ENCODE data around the gene LRRC3C.
"Not testable (repeated sequence)": the region's sequence is repeated elsewhere in the genome, so short reads cannot be mapped to it uniquely, and the experiment has no call there.

The LRRC3C gene, protein sequence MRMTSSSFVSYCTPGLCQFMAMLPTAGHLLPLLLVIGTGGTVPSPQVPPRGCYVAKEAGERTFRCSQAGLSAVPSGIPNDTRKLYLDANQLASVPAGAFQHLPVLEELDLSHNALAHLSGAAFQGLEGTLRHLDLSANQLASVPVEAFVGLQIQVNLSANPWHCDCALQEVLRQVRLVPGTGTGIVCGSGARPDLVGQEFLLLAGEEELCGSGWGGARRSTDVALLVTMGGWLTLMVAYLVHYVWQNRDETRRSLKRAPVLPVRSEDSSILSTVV

DNA sequence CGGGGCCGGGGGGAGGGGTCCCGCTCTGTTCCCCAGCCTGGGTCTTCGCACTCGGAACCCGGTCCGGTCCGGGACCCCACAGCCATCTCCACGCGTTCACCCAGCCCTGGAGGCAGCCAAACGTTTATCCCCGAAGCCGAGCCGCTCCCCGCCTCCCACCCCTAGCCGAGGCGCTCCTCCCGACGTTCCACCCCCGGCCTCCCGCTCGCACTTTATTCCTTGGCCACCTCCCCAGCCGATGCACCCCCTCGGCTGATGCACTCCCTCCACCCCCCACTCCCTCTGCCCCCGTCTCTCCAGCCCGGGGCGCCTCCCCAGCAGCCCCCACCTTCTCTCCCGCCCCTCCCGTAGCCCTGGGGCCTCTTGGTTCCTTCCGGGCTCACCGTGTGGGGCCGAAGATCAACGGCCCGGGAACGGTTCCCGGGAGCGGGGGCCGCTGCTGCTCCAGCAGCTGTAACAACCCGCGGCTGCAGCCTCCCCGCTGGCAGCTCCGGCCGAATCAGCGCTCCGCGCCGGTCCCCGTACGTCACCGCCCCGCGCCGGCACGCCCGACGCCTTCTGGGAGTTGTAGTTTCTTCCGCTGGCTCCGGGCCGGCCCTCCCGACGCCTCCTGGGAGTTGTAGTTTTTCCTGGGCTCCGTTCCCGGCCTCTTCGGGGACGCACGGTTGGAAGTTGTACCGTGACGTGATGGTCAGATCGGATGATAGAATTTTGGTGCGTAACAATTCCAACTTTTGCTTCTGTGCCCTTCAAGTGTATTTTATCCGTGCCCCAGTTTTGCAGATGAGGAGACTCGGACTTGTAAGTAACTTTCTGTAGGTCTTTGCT lies at the start of gene LRRC3C, which contains the start of gene ORMDL3:
TSS of gene LRRC3C (plus strand) at position 632 of the 828 bp plus-strand sequence. CDS start 13,792 bp downstream, outside the sequence.
TSS of gene ORMDL3 (minus strand) at position 501 of the 828 bp plus-strand sequence. CDS start 3,398 bp downstream, outside the sequence.
- peak; percentile 88 for DNase-seq (ENCODE audit: low read depth)

DNA sequence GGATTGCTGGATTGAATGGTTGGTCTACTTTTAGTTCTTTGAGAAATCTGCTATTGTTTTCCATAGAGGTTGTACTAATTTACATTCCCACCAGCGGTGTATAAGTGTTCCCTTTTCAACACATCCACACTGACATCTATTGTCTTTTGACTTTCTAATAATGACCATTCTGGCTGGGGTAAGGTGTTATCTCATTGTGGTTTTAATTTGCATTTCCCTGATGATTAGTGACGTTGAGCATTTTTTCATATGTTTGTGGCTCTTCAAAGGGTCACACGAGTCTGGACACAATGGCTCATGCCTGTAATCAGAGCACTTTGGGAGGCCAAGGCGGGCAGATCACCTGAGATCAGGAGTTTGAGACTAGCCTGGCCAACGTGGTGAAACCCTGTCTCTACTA lies 41.4 kb upstream of the LRRC3C start:
- not testable (repeated sequence) for DNase-seq (ENCODE audit: low read depth)

DNA sequence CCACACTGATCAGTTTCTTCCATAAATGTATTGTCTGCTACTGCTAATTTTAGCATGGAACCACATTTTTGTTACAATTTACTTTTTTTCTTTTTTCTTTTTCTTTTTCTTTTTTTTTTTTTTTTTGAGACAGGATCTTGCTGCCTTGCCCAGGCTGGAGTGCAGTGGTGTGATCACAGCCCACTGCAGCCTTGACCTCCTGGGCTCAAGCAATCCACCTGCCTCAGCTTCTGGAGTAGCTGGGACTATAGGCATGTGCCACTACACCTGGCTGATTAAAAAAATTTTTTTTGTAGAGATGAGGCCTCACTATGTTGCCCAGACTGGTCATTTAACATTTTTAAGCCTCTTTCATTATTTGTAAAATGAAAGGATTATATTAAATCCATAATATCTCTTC lies 40.5 kb upstream of the LRRC3C start:
- no peak for DNase-seq (ENCODE audit: low read depth)

DNA sequence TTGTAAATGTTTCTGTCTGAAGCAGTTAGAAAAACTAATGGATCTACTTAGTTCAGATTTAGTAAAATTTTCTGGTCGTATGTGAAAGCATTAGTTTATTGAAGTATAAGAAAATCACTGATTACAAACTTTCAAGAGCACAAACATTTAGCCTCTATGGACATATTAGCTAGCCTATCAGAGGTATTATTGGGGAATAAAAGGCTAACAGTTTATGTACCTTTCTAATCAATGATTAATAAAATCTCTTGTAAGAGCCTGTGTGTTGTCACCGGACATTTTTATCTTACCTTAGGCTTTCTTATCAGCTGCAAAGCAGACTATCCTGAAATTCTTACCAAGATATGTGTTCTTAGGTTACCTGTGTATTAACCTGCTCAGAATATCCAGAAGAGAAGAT lies 38.3 kb upstream of the LRRC3C start:
- DNase-seq (ENCODE audit: low read depth) = no peak

DNA sequence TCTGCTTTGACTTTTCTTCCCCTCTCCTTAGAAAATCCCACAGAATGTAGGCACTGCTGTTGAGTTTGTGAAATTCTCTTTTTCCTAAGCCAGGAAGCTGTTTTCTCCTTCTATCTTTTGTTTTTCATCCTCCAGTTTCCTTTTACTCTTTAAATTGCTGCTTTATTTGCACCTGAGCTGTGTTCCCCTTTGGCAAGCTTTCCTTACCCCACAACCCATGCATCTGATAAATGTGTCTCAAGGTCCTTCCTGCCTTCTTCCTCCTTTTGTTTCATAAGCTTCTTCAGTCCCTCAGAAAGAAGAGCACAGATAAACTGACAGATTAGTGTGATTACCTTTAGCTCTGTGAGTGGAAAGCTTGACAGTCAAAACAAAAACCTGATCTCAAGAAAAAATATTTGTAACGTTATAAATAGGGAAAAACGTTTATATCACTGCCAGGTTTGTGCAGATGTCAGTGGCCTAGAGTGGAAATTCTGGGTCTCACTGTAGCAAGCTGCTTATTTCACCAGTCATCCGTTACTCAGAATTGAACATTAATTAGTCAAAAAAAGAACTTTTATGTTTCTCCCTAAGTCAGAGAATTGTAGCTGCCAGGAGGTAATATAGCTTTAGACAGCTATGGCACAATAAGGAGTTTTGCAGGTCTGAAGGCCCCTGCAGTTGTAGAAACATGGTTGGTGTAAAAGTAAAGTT lies 32.7 kb upstream of the LRRC3C start:
- DNase-seq (ENCODE audit: low read depth) = no peak

DNA sequence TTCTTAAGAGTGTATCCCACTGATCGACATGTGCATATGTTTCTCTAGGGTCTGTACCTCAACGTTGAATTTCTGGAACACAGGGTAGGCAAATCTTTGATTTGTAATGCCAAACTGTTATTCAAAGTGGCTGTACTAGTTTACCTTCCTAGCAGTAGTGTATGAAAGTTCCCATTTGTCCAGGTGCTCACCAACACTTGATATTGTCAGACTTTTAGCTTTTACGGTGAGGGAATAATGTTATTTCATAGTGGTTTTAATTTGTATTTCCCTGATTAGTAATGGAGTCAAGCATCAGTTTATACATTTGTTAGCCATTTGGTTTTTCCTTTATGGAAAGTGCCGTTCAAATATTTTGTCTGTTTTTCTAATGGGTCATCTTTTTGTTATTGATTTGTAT lies 29.4 kb upstream of the LRRC3C start:
- no peak for DNase-seq (ENCODE audit: low read depth)

DNA sequence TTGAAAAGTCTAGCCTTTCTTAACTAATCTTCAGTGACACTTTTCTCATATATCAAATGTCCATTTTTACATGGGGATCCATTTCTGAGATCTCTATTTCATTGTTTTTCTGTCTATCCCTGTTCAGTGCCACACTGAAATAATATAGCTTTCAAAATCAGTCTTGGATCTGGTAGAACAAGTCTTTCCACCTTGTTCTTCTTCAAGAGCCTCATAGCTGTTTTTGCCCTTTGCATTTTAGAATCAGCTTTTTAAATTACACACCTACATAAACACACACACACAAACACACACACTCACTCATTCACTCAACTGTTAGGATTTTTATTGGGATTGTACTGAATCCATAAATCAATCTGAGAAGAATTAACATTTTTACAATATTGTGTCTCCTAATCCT lies 28.3 kb upstream of the LRRC3C start:
- DNase-seq (ENCODE audit: low read depth) = no peak

DNA sequence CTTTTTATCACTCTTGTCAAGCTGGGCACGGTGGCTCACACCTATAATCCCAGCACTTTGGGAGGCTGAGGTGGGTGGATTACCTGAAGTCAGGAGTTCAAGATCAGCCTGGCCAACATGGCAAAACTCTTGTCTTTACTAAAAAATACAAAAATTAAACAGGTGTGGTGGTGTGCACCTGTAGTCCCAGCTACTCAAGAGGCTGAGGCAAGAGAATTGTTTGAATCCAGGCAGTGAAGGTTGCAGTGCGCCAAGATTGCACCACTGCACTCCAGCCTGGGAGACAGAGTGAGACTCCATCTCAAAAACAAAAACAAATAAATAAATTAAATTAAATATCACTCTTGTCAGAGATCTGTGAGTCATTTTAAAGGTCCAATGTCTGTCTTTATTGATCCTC lies 25.5 kb upstream of the LRRC3C start:
- not testable (repeated sequence) for DNase-seq (ENCODE audit: low read depth)

DNA sequence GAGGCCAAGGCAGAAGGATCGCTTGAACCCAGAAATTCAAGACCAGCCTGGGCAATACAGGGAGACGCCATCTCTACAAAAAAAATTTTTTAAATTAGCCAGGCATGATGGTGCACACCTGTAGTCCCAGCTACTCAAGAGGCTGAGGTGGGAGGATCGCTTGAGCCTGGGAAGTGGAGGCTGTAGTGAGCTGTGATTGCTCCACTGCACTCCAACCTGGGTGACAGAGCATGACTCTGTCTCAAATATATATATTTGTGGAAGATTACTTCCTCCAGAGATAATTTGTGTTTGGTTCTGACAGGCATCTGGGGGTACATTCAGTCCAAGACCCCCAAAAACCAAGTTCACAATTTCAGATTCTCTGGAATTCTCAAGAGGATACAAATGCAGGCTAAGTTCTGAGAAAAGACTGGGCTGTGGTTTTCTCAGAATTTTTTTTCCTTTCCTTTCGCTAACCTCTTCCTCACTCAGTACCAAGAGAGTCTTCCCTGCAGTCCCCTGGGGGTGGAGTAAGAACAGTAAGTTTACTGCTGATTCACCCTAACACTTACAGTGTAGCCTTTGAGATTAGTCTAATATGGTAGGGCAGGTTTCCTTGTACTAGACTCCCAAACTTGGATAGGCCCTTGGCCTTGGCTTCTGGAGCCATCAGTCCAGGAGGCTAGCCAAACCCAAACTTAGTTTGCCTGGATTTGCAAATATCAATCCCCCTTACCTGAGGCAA lies 24.2 kb upstream of the LRRC3C start:
- DNase-seq (ENCODE audit: low read depth) = no peak

DNA sequence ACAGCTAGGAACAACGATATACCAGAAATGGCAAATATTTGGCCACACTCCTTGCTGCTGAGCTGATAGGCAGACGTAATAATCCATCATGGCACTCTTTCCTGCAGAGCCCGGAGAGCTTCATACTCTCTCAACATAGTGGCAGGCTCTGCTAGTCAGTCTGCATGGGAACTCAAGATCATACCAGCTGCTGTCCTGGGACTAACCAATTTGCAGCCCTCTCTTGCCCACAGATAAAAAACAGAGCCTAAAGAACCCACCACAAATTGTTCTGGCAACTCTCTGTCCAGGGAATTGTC lies 22.6 kb upstream of the LRRC3C start:
- DNase-seq (ENCODE audit: low read depth) = no peak

DNA sequence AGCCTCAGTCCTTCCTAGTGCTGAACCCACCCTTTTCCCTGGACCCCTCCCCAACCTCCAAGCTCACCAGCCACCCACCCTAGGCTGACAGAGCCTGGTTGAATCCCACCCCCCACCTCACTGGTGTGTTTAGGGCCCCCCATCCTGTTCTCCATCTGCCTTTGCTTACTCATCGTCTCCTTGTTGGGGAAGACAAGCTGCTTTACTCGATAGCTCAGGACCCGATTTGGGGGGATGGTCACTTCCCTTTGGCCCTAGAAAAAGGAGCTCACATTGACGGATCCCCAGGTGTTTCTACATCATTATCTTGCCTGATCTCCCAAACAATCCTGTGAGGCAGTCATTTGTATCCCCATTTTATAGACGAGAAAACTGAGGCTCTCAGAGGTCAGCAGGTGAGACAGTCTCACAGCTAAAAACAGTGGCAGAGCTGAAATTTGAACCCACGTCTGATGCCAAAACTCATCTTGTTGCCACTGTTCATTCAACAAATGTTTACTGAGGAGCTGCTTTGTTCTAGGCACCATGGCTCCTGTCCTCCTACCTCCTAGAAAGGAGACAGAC lies 18.7 kb upstream of the LRRC3C start:
- DNase-seq (ENCODE audit: low read depth) = no peak

DNA sequence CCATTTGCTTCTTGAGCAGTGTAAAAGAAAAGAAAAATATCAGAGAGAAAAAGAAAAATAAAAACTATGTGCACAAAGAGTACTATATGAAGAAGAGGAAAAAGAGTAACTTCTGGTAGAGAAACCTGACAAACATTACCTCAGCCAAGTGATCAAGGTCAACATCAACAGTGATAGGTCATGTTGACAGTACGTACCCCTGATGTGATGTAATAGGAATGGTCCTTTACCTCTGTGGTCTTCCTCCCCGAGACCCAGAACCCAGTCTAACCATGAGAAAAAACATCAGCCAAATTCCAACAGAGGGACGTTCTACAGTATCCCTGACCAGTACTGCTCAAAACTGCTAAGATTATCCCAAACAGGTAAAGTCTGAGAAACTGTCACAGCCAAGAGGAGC lies 13.5 kb upstream of the LRRC3C start:
- DNase-seq (ENCODE audit: low read depth) = no peak

DNA sequence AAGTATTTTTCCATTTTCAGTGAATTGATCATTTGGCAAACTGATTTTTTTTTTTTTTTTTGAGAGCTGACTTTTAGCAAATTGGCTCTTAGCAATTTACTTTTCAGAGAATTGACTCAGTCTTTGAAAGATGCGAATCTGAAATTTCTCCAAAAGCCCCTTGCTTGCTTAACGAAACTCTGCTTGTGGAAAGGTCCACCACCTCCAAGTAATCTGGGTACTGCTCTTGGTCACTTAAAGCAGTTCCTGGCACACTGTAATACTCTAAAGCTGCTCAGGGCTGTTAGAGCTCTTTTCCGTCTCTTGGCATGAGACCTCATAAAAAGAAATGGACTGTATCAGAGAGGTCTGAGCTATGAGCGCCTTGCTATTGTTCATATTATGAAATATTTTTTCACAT lies 12.0 kb upstream of the LRRC3C start:
- DNase-seq (ENCODE audit: low read depth) = no peak

DNA sequence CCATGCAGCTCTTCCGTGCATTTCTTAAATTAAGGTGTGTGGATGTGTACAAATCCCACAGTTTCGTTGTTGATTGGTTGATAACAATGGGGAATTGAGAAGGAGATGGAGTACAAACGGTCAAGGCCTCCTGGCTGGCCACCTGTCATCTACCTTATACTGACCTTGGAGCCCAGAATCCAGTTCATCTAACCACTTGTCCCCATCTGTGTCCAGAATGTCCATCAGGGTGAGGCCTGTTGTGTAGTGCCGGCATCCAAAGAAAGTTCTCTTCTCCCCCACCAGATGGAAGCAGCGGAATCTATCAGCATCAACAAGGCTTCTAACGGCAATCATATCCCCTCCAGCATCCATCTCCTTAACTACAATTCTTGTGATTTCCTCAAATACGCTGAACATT lies 10.6 kb upstream of the LRRC3C start:
- DNase-seq (ENCODE audit: low read depth) = no peak

DNA sequence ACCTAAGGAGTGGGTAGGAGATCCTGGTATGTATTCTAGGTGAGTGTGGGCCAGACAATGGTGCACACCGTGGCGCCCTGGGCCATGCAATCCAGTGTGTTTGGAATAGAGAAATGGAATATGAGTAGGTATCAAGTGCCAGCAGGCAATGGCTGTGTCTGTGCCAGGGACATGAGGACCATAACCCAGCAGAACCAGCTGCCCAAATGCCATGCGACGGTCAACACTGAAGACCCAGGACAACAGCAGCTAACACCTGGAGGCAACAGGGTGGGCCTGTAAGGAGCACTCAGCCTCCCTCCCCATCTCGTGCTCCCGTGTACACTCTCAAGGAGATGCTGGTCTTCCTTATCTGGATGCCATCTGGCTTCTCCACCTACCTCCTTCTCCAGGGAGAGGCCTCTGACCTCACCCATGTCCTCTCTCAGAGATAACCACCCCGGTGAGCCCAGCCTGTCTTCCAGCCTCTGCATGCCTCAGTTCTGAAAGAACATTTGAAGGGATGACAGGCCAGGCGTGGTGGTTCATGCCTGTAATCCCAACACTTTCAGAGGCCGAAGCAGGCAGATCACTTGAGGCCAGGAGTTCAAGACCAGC lies 8.3 kb upstream of the LRRC3C start:
- DNase-seq (ENCODE audit: low read depth) = no peak

DNA sequence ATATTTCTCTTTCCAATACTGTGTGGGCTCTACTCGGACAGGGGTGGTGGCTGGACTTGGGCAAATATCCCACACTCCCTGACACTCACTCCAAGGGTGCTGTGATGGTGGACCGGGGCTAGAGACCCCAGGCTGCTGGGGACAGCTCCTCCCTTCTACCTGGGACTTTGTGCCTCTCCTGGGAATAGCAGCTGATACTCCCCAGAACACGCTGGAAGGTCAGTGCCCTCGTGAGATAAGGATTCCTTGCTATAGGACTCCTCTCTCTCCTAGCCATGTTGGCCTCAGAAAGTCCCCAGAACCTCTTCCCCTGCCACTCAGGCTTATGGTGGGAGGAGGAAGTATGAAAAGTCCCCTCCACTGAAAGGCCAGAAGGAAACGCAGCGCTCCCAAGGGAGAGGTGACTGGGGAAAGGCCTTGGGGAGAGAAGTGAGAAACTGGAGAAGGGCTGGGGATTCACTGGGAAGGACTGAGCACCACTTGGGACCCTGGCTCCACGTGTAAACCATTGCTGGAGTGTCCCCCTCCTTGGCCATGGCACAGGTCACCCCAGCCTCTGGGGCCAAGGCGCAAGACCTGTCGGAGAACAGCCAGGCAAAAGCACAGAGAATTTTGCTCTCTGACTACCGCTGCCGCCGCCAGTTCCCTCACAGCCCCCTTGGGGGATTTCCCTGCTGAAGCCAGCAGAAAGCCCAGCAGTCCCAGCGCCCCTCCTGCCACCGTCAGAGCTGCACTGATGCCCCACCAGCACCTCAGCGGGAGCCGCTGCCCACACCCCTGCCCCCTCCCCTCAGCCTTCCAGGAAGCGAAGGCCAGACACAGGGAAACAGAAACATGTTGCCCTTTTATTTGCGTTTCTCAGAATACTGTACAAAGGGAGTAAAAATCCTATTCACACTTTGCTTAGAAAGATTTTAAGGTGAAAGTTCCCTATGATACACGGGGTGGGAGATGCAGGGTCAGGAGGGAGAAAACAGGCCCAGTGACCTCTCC lies 7.0 kb upstream of the LRRC3C start:
- DNase-seq (ENCODE audit: low read depth) = peak; percentile 53

DNA sequence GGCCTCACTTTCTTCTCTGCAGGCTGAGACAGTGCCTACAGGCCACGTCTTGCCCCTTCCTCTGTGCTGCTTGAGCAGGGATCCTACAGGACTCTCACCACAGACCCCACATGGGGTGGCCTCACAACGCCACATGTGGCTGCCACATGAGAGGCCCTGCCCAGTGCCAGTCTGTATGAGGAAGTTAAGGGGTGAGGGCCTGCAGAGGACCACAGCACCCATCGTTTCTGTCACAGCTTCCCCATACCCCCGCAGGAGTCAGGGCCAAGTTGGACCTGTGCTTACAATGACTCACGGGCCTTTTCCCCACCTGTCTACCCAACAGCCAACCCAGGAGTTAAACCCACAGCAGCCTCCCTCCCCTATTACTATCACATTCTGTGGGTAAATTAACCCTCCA lies 6.2 kb upstream of the LRRC3C start:
- DNase-seq (ENCODE audit: low read depth) = no peak

DNA sequence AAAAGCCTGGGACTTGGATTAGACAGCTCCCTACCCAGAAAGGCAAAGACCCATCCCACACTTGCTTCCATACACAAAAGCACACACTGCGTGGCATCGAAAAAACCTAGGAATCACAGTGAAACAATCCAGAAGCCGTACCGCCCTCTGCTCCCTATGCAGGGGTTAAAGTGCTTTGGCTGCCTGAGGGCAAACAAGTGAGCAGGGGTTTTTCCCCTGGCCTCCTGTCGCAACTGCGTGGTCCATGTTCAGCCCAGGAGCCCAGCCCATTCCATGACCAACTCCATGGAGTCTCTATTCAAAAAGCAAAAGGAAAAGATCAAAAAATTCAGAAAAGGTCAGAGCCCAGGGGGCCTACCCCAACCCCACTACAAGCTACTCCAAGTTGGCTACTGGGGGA lies 5.5 kb upstream of the LRRC3C start:
- no peak for DNase-seq (ENCODE audit: low read depth)

DNA sequence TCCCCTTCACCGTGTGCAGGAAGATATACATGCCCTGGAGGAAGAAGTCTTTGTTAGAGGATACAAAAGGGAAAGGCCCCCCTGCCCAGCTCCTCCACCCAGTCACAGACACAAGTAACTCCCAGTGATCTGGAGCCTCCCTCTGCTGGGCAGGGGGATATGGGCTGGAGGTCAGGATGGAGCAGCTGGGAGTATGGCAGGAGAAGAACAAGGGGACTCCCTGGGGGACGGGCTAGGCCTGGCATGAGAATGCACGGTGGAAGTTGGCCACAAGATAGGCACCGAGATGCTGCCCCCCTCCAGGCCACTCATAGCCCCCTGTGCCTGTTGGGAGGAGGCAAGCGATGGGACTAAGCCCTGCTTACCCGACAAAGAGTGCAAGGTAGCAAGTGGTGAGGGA lies 4.3 kb upstream of the LRRC3C start:
- no peak for DNase-seq (ENCODE audit: low read depth)

Data from activated T-cell treated with anti-CD3 and anti-CD28 coated beads for 24 hours (primary cell).